ENCODE measurements around the gene BRF1.

- no peak for TF ChIP-seq CTCF (IDR thresholded peaks at IDR 0.05 in 2 of 3, conservative IDR thresholded peaks at IDR 0.05 in 1 of 3; ENCODE audit: borderline replicate concordance in 1 of 3, insufficient read depth in 1 of 3, low read depth in 2 of 3, low read length in 2 of 3)
- TF ChIP-seq REST (IDR thresholded peaks at IDR 0.05; ENCODE audit: low read depth) = no peak
- TF ChIP-seq EZH2 (IDR thresholded peaks at IDR 0.05) = no peak
- no peak for TF ChIP-seq EGR1 (IDR thresholded peaks at IDR 0.05; ENCODE audit: low read depth)
- no peak for TF ChIP-seq TCF7L2 (IDR thresholded peaks at IDR 0.05; ENCODE audit: borderline replicate concordance, extremely low read depth, insufficient read depth, insufficient read length)
- TF ChIP-seq POLR2A (IDR thresholded peaks at IDR 0.05; ENCODE audit: borderline replicate concordance, extremely low read depth, insufficient read depth, insufficient read length) = no peak
- no peak for TF ChIP-seq JUND (IDR thresholded peaks at IDR 0.05)
- no peak for TF ChIP-seq ATF3 (IDR thresholded peaks at IDR 0.05)
- no peak for TF ChIP-seq CEBPB (IDR thresholded peaks at IDR 0.05; ENCODE audit: low read depth)
- TF ChIP-seq POLR2AphosphoS5 (IDR thresholded peaks at IDR 0.05; ENCODE audit: low read depth, low read length) = no peak
- TF ChIP-seq MAX (IDR thresholded peaks at IDR 0.05) = no peak
- TF ChIP-seq ZFX (IDR thresholded peaks at IDR 0.05) = no peak
- TF ChIP-seq ELF1 (IDR thresholded peaks at IDR 0.05; ENCODE audit: borderline replicate concordance, low read depth) = no peak
- TF ChIP-seq SIN3A (IDR thresholded peaks at IDR 0.05; ENCODE audit: low read depth) = no peak
These were observed 76.8 kb downstream of the BRF1 start for GRCh38 chr14:105223770-105224544.

Data from HCT116 (cell line).